GM21737 (cell line): ENCODE data around the gene DSG2.
"Not testable (repeated sequence)": the region's sequence is repeated elsewhere in the genome, so short reads cannot be mapped to it uniquely, and the experiment has no call there.

ENCODE experiments used
- ATAC-seq: cut with Tn5 transposase; IDR thresholded peaks from one replicate; pipeline ENCODE4 v1.9.1; 2021; ENCODE audit warnings: mild to moderate bottlenecking, moderate library complexity; ENCODE audit not compliant: unreplicated experiment

Gene DSG2

GRCh38 chr18:31497836-31498573, at the start of gene DSG2:
Gene DSG2, plus strand, starts transcription at chr18:31498177. Its CDS starts 75 bp downstream, at chr18:31498252.
- ATAC-seq: peak; percentile 50

DNA sequence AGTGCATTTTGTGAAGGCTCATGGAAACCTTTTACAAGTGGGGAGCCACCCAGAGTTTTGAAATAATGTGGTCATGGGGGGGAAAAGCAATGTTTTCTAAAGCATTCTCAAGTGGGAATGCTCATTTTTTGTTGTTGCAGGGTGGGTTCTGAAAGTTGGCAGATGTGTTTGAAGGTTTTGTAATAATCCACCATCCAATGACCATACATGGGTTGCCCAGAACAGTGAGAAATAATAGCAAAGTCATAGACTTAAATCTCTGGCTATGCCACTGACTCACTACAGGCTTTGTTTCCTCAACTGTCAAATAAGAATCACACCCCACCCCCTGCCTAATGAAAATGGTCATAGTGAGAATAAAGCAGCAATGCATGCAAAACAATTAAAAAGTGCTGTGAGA, 47.6 kb upstream of the DSG2 start:
- ATAC-seq: no peak

DNA sequence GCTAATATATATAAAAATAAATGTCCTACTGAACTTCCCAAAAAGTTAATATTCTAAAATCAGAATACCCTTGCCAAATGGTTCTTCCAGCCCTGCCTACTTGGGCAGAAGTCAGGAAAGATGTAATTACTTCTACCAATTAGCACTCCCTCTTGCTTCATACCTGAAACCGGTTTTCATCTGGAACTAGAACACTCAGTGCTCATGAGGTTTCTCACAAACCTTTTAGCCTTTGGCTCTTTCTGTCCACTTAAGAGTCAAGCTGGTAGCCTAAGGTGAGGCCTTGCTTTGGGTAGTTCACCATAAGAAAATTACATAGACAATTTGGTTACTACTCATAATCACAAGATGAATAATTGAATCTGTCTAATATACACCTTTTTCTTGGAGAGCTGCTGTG, 46.4 kb upstream of the DSG2 start:
- no peak for ATAC-seq

DNA sequence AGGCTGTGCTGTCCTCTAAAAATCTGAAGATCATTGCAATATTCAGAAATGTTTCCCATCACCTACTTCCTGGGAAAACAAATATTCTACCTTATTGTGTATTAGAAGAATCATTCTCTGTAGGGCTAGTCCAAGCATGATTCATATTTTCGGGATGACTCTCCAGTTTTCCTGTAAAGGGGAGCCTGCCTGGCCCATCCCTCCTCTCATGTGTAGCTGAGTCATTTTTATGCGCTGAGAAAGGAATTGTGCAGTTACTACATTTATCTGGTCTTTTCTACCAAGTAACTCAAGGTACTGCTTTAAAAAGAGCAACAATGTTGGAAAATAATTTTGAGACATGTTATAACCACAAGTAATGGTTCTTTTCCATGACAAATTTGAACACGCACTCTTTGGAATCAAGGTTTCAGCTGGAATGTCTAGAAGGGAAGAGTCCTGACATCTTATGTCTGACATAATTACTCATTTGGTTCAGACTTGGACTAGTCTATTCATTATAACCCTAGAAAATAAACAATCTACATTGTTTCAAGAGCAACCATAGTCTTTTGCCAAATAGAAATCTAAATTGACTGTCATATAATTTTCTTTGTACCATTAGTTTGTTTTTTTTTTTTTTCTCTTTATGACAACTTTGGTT, 43.8 kb upstream of the DSG2 start:
- ATAC-seq: no peak

DNA sequence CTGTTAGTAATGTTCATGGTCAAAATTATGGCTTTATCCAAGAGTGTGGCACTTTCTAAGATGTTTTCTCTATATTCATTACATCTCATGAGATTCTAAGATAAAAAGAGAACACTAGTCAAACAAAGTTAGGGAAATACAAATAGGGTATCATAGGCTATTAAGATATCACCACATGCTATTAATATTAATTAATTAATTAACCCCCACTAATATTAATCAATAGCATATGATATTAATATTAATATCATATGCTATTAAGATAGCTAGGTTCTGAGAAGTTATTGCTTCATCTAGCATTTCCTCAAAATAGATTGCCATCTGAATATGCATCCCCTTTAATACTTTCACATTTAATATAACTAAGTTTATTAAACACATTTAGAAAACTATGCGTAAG, 28.3 kb upstream of the DSG2 start:
- ATAC-seq: no peak

GRCh38 chr18:31478688-31479087, 19.3 kb upstream of the DSG2 start:
- no peak for ATAC-seq

GRCh38 chr18:31482051-31482450, 15.9 kb upstream of the DSG2 start:
- ATAC-seq: no peak

- ATAC-seq: no peak
Observed at GRCh38 chr18:31483396-31483795, 14.6 kb upstream of the DSG2 start.

GRCh38 chr18:31484461-31484860, 13.5 kb upstream of the DSG2 start:
- ATAC-seq: no peak

DNA sequence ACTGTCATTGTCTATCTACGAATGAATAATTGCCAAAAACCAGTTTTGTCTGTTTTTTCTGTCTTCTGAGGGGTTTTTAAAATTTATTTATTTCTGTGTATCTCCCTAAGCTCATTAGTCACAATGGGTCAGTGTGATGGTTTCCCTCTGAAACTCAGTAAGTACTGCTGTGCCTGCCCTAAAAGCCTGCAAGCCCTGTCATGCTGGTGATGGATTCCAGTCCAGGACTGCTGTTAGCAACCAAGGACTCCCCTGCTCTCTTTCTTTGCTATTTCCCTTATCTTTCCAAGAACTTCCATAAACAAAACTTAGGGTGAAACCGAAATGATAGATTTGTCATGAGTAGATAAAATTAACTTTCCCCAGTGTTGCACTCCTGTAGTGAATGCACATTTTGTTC, 11.8 kb upstream of the DSG2 start:
- ATAC-seq: no peak

DNA sequence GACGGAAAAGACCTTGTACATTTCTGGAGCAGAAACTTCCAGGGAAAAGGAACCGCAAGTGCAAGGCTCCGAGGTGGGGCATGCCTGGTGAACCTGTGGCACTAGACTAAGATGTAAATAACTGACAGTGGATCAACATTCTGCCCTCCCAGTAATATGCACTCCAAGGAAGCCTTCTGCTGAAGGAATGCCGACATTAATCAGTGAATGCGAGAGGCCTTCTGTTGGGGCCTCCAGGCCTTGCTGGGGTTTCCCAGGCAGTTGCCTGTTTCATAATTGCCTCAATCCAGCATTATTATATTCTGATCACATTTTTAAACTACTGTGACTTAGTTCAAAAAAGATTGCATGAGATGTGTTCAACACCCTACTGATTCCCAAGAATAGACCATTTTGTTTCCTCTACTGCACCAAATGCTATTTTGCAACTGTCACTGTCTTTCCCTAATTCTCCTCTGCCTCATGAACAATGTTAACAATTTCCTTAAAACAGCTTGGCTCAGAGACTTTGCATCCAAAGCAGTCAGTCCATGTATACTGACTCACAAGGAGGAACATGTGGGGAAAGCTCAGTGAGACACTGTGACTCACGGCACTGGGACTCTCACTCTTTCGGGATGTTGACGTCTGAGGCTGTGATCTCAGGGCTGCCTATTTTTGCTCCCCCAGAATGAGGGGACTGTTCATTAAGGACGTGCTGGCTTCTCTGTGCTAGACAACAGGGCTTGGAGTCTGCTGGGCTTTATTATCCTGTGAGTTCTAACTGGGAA, 10.5 kb upstream of the DSG2 start:
- ATAC-seq: no peak

DNA sequence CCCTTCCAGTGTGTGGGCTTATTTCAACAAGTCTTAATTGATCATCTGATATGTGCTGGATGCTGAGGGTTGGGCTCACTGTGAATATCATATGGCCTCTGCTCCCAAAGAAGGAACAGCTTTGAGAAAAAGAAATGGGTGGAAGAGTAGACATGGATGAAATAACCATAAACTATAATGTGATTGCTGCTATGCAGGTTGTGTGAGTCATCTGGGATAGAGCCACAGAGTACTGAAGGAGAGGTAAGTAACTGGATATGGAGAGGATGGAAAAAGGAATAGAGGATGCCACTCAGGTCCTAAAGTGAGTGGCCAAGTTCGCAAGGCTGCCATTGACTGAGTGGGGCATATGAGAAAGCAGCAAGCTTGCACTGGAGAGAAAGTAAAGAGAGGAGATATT, 8.7 kb upstream of the DSG2 start:
- ATAC-seq: no peak

DNA sequence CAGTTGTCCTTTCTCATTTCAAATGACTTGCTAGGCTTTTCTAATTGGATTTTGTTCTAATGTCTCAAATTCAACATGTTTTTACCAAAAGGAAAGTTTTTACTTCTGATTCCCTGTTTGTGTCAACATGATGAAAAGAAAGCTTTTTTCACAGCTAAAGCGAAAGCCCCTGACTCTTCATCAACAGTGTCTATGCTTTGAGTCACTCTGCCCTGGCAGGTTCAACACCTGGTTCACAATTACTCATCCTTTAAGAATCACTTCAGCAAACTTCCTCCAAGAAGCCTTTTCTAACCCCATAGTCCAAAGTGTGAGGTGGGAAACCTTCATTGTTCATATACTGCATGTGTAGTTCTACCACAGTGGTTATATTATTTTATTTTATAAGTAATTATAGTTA, 7.6 kb upstream of the DSG2 start:
- peak; percentile 82 for ATAC-seq

DNA sequence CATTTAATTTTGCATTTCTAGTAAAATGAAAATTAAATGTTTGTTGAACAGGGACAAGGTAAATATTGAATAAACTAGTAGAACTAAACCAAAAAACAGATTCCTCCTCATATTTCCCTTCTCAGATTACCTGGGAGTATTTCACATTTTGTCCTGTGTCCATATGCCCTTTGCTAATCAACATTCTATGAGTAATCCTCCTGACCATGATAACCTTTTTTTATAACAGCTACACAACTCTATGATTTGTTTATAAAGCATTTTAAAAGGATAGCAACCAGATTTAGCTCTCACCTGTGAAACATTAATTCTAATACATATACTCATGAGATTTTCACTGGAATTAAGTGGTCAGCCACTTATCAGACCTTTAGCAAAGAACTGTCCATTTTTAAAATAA, 7.1 kb upstream of the DSG2 start:
- ATAC-seq: no peak

- ATAC-seq: no peak
Observed at GRCh38 chr18:31491586-31491985, 6.4 kb upstream of the DSG2 start.

GRCh38 chr18:31492671-31493070, 5.3 kb upstream of the DSG2 start:
- no peak for ATAC-seq

DNA sequence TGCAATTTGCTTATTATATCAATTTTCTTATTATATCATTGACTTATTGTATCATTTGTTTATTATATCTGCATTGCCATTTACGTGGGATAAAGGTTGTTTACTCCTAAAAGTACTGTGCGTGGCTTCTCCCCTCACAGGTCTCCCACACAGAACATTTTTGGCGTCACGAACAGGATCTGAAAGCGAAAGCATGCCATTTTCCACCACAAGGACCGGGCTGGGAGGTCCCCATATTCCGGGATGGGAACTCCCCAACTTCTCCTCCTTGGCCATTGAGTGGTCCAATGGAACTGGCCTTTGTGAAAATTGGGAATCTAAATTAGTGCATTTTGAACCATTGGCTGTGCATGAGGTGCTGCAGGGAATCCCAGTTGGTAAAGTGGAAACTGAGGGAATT, 4.8 kb upstream of the DSG2 start:
- no peak for ATAC-seq

DNA sequence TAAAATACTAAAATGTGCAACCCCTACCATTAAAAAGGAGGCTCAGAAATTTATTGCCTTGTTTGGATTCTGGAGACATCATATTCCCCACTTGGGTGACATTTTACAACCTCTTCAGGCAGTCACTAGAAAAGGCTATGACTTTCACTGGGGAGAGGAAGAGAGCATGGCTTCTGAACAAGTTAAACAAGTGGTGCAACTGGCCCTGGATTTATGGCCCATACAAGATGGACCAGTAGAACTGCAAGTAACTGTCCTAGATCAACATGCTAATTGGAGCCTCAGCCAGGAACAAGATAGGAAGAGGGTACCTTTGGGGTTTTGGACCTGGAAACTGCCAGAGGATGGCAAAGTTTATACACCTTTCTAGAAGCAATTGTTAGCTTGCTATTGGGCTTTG, 4.0 kb upstream of the DSG2 start:
- no peak for ATAC-seq

GRCh38 chr18:31494705-31495244, 3.2 kb upstream of the DSG2 start:
- not testable (repeated sequence) for ATAC-seq

DNA sequence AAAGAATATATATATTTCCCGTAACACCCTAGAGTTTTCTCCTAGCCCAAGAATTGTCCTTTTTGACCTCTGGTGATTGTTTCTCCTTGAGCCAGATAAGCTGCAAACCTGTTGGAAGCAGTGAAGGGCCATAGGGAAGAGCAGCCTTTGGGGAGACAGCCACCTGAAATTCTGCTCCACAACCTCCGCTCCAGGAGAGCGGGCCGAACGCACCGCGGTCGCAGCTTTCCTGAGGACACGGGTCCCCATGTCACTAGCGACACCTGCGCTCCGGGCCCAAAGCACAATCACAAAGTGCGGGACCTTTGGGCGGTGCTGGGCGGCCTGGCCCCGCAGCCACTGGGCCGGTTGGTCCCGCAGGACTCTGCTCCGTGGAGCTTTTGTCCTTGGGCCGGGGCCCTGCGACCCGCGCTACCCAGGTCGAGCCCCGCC, 557 bp upstream of the DSG2 start:
- peak; percentile 6 for ATAC-seq
